ENCODE data around the gene CBFA2T2. TPM values are rescaled to one million over a fixed set of nuclear protein-coding genes. Genes with fewer than 3 reads are reported as not detected.

The CBFA2T2 gene
- total RNA-seq, 1 experiment from 2014 or later = 16.3 TPM

DNA sequence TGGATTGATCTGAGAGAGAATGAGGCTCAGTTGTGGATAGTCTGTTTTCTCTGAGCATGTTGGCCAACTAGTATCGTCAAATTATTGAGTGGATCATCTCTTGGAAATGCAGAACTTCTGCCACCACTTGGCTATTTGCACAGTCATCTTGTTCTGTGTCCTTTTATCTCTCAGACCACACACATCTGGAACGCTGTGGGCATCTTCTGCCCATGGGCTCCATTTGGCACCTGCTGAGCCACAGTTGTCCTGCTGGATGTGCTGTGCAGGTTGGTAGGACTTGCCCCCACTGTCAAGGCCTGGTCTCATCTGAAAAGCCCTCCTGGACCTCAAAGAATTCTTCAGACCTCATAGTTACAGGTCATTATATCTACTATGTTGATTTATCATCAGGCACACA is 155.5 kb downstream of the CBFA2T2 start:
- Histone ChIP-seq H3K9me3 (ENCODE audit: control insufficient read depth, insufficient read depth, low read depth, low read length) (no peaks in the 10 kb centered on the region), H3K27ac (ENCODE audit: low read length) (no peak overlapping the region), H3K4me1 (ENCODE audit: control insufficient read depth, insufficient read depth, low read length) (peaks cover 15% of the 10 kb centered on the region), H3K27me3 (ENCODE audit: control insufficient read depth, insufficient read depth, low read length) (no peaks in the 10 kb centered on the region), H3K4me3 (ENCODE audit: low read depth in 2 of 2, low read length in 2 of 2) (no peak overlapping the region), H3K36me3 (ENCODE audit: control insufficient read depth, insufficient read depth, low read length) (no peaks in the 10 kb centered on the region; the same call in 1 of the 2 replicates)
- intact Hi-C loops (cut with micrococcal nuclease; ENCODE audit: unreplicated experiment) = no loop called here
- TF ChIP-seq TCF7L2 (IDR thresholded peaks at IDR 0.05; ENCODE audit: low read depth, low read length) (no peak), CTCF (IDR thresholded peaks at IDR 0.05) (no peak), SIN3A (IDR thresholded peaks at IDR 0.05; ENCODE audit: borderline replicate concordance, insufficient read depth, low read depth, low read length) (no peak), POLR2AphosphoS5 (IDR thresholded peaks at IDR 0.05; ENCODE audit: low read depth, low read length) (no peak)
- TF ChIP-seq, protein P1, sequence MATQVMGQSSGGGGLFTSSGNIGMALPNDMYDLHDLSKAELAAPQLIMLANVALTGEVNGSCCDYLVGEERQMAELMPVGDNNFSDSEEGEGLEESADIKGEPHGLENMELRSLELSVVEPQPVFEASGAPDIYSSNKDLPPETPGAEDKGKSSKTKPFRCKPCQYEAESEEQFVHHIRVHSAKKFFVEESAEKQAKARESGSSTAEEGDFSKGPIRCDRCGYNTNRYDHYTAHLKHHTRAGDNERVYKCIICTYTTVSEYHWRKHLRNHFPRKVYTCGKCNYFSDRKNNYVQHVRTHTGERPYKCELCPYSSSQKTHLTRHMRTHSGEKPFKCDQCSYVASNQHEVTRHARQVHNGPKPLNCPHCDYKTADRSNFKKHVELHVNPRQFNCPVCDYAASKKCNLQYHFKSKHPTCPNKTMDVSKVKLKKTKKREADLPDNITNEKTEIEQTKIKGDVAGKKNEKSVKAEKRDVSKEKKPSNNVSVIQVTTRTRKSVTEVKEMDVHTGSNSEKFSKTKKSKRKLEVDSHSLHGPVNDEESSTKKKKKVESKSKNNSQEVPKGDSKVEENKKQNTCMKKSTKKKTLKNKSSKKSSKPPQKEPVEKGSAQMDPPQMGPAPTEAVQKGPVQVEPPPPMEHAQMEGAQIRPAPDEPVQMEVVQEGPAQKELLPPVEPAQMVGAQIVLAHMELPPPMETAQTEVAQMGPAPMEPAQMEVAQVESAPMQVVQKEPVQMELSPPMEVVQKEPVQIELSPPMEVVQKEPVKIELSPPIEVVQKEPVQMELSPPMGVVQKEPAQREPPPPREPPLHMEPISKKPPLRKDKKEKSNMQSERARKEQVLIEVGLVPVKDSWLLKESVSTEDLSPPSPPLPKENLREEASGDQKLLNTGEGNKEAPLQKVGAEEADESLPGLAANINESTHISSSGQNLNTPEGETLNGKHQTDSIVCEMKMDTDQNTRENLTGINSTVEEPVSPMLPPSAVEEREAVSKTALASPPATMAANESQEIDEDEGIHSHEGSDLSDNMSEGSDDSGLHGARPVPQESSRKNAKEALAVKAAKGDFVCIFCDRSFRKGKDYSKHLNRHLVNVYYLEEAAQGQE (IDR thresholded peaks at IDR 0.05; ENCODE audit: insufficient read depth in 1 of 2, low read depth in 2 of 2, low read length in 1 of 2) = no peak
- ChIA-PET CTCF (no interaction called here), POLR2A (interaction anchor here (0.7 kb wide), 1 partner anchor 1493 kb away, joined by 3 read pairs; no protein-coding TSS in a partner anchor)
- DNase-seq (ENCODE audit: low read depth, low spot score) (no peak), ATAC-seq (no peak)
- in situ Hi-C loops (cut with HindIII; ENCODE audit: low pct_unique_long_range_greater_than_20kb, low sequenced_read_pairs) = no loop called here
- no TSS peak for BruUV-seq (replicated peaks)

- Histone ChIP-seq H3K9me3 (ENCODE audit: control insufficient read depth, insufficient read depth, low read depth, low read length) (no peaks in the 10 kb centered on the region), H3K27me3 (ENCODE audit: control insufficient read depth, insufficient read depth, low read length) (no peaks in the 10 kb centered on the region), H3K4me1 (ENCODE audit: control insufficient read depth, insufficient read depth, low read length) (peaks cover 15% of the 10 kb centered on the region), H3K36me3 (ENCODE audit: control insufficient read depth, insufficient read depth, low read length) (no peaks in the 10 kb centered on the region; the same call in 1 of the 2 replicates), H3K27ac (ENCODE audit: low read length) (no peak overlapping the region), H3K4me3 (ENCODE audit: low read depth in 2 of 2, low read length in 2 of 2) (no peak overlapping the region)
- ATAC-seq (no peak), DNase-seq (ENCODE audit: low read depth, low spot score) (no peak)
- no TSS peak for BruUV-seq (replicated peaks)
- TF ChIP-seq, protein P1 (IDR thresholded peaks at IDR 0.05; ENCODE audit: insufficient read depth in 1 of 2, low read depth in 2 of 2, low read length in 1 of 2) = no peak
- TF ChIP-seq SIN3A (IDR thresholded peaks at IDR 0.05; ENCODE audit: borderline replicate concordance, insufficient read depth, low read depth, low read length) (no peak), POLR2AphosphoS5 (IDR thresholded peaks at IDR 0.05; ENCODE audit: low read depth, low read length) (no peak), CTCF (IDR thresholded peaks at IDR 0.05) (no peak), TCF7L2 (IDR thresholded peaks at IDR 0.05; ENCODE audit: low read depth, low read length) (no peak)
- intact Hi-C loops (cut with micrococcal nuclease; ENCODE audit: unreplicated experiment) (no loop called here), in situ Hi-C loops (cut with HindIII; ENCODE audit: low pct_unique_long_range_greater_than_20kb, low sequenced_read_pairs) (no loop called here)
- POLR2A ChIA-PET = interaction anchor here (0.7 kb wide), 1 partner anchor 33 kb away, joined by 3 read pairs; no protein-coding TSS in a partner anchor
- CTCF ChIA-PET = interaction anchor here (0.7 kb wide), 1 partner anchor 478 kb away, joined by 7 read pairs; no protein-coding TSS in a partner anchor
Measured at GRCh38 chr20:33646191-33646590, 156.3 kb downstream of the CBFA2T2 start.

Data from Panc1 (cell line).